GM12892 (cell line): ENCODE results near the gene RNF113A.

ENCODE experiments used
- POLR2A ChIP-seq: IDR thresholded peaks from 2 replicates; pipeline ENCODE4 v1.6.1; 2011; ENCODE audit warnings: low read depth, low read length, control low read depth
- POLR2AphosphoS5 ChIP-seq: IDR thresholded peaks from 2 replicates; pipeline ENCODE4 v1.6.1; 2011; ENCODE audit warnings: low read depth, low read length, control low read depth

DNA sequence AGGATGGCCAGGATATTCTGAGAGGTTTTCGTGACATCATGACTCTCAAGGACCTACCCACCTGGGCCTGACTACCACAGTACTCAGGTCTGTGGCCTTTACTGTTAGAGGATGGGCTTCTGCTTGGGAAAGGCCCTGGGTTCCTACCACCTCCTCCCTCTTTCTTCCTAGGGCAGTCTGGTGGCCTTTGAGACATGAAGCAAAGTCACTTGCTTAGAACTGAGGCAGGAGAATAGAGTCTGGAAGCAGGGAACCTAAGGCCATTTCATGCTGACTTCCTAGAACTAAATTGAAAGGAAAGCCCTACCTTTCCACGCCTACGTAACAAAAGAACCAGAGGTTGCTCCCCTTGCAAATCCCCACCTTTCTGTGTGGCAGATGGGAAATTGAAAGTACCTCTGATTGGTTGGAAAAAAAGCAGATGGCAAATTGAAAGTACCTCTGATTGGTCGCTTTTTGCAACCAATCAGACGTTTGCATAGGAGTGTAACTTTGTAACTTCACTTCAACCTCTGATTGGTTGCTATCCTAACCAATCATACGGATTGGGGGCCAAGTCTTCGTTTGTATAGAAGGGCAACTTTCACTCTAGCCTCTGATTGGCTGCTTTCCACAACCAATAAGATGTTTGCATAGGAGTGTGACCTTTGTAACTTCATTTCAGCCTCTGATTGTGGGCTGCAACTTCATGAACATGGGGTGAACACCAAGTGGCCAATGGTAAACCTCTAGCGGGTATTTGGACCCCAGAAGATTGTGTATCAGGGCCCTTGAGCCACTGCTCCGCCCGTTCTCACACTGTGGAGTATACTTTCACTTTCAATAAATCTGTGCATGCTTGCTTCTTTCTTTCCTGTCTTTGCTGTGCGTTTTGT, 14.3 kb upstream of the RNF113A start:
- TF ChIP-seq POLR2A: no peak
- no peak for TF ChIP-seq POLR2AphosphoS5
